NCI-H1417 (cell line): Measurements from ENCODE around the gene MTREX.

Source experiments
- DNase-seq, 3 experiments: peaks; one replicate each; lab custom pipeline; 2025; lab: John Stamatoyannopoulos, UW

Gene MTREX

DNA sequence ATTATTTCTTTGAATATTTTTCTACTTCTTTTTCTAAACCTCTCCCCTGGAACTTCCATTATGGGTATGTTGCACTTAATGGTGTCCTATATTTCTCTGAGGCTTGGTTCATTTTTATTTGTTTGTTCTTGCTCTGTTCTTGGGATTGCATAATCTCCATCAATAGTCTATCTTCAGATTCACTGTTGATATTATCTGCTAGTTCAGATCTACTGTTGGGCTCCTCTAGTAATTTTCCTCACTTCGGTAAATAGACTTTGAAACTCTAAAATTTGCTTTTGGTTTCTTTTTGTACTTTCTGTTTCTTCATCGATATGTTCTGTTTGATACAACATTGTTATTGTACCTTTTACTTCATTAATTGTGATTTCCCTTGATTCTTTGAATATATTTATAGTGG lies 76.3 kb downstream of the MTREX start:
- DNase-seq, result no peak

DNA sequence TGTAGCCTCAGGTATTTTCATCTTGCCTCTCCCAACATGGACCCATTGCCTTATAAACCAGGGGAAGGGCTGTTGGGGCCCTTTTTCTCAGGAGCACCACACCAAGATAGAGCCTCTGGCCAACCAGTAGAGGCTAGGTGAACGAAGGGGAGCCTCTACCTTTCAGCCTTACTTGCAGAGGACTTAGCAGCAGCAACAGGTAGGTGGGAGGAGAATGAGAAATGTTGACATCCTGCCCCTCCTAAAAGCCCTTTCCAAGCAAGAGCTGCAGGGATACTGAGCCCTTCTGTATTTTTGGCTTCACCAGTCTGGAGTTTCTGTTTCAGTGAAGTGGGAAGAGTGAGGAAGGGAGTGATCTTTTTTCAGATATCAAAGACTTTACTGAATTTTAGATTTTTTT lies 77.4 kb downstream of the MTREX start:
- DNase-seq, result no peak

DNA sequence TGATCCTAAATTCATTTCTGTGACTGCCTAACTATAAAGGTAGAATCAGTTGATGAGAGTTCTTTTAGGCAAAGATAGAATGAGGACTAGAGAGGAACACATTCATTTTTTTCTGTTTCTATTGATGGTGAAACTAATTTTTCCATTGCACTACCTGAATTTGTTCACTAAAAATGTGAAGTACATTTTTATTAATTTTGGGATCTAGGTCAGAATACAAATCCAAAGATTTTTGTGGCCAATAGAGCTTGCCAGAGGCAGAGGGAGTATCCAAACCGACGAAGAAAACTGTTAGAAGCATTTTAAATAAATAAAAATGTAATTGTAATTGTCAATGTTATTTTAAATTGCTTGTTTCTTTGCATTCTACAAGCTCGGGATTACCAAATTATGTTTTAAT lies 78.1 kb downstream of the MTREX start:
- no peak for DNase-seq

DNA sequence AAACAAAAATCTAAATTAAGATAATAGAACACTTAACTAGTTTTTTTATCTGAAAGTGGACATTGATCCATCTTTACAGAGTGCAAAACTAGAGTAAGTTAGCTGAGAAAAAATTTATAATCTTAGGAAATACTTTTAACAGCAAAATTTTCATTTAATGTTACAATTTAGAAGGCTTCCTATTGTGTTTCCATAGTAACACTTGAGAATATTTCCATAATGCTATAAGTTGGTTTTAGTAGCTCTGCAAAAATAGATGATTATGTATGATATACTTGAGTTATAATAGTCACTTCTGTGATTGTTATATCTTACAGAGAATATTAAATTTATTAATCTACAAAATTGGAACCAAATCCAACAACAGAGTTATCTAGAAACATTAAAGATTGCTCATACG lies 78.6 kb downstream of the MTREX start:
- DNase-seq, result no peak

DNA sequence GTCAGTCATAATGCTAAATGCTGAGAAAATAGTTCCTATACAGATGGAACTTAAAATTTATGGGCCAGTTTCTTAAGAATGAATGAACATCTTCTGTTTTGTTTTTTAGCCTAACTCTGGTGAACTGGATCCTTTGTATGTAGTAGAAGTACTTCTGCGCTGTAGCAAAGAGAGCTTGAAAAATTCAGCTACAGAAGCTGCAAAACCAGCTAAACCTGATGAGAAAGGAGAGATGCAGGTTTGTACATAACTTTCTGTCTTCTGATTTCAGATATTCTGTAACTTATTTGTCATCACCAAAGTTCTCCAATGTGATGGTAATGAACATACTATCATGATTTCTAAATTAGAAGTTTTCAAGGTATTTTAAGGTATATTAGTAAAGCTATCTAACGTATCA lies 80.1 kb downstream of the MTREX start:
- DNase-seq, result no peak

DNA sequence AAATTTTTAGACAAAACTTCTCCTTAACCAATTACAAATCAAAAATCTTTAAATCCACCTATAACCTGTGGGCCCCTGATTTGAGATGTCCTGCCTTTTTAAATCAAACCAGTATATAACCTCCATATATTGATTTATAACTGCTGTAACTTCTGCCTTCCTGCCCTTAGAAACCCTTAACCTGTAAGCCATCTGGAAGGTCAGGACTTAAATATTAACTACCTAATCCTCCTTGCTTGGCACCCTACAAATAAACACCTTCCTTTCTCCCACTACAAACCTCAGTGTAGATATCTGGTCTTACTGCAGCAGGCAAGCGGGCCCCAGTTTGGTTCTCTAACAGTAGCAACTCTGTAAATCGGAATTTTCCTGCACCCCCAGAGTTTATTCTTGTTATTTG lies 83.9 kb downstream of the MTREX start:
- no peak for DNase-seq

DNA sequence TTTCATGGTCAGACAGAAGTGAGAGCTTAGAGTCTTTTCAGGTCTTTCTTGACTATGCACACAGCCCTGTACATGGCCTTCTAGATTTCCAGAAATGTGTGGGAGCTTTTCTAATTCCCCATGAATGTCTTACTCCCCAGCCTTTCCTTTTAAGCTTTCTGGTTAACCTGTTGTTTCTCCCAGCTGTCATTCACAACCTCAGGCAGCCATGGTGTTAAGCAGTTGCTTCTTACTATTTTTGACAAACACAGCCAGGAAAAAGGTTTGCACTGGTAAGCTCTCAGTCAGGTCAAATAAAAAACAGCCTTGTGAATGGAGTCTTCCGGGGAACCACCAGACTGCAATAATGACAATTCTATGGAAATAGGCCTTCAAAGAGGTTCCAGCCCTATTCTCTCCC lies 84.9 kb downstream of the MTREX start:
- no peak for DNase-seq

DNA sequence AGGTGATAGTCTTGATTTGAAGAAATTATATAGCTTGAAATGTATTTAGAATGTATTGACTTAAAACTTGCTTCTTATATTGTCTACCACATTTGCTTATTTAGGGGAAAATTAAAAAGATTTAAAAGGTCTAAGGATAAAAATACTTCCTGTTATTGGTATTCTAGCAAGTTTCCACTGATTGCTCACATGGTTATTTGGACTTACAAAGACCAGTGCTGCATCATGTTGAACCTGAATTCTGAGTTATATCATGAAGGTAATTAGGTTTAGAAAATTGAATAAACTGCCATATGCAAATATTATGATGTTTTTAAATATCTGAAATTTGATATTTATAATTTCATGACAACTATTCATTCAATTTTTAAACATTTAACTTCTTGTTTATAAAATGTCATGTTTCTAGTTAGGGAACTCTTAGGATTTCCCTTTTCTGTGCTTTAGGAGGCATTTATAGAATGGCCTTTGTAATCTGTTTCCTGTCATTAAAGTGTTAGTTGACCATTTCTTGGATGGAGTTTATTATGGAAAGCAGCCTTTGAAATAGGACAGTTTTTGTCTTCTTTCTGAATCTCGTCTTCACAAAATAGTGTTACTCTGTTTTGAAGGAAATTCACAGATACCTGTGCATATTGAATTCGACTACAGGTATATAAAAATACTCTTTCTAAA lies 85.8 kb downstream of the MTREX start:
- no peak for DNase-seq

DNA sequence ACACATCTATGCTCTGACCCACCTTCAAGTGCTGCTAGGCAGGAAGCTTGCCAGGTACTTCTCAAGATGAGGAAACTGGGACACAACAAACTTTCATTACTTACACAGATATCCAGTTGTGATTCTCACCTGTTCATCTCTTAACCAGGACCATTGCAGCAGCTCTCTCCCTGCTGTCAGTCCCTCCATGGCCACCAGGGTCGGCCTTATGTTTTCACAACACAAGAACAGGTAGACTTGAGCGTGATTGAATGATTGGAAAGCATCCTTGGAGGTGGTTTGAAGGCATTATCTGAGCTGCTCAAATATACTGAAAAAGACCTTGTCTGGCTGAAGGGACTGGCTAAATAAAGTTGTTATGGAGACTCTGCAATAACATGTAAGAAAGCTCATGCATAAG lies 94.4 kb downstream of the MTREX start:
- DNase-seq, result no peak

DNA sequence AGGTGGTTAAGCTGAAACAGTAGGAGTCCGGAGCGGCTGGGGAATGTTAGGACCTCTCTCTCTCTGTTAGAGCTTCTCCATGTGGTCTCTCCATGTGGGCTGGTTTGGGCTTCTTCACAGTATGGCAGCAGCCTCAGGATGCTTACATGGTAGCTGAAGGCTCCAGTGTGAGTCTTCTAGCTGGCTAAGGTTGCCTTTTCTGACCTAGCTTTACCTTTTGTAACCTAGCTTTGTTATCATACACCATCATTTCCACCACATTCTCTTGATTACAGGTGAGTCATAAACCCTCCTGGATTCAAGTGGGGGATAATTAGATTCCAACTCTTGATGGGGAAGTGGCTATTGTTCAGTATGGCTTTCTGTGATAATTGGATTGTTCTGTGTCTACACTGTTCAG lies 98.5 kb downstream of the MTREX start:
- peak in 2 of 3 experiments; percentile 64 to 90 for DNase-seq

DNA sequence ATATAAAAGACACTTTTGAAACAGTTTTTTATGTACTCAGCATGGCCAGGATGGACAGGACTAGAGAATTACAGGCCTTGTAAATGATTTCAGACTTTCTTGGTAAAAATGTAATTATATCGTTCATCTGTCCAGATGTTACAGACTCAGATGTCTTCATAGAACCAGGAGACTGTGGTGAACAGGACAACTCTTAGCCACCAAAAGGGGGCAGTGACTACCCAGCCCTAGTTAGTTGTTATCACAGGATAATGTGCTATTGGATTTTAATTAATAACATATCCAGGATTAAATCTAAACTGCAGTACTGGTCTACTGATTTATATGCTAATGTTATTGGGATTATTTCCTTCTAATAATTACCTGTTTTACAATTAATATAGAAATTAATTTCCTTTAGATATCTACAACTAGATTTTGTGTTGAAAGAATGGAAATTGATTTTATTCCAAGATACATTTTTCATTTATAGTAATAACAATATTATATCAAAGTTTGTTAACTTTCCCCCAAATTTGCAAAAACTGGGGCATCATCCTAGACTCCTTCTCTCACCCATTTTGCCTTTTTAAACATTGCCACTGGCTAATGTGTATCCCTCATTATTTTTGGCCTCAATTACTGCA lies 99.4 kb downstream of the MTREX start:
- peak in 2 of 3 experiments; percentile 13 to 36 for DNase-seq

DNA sequence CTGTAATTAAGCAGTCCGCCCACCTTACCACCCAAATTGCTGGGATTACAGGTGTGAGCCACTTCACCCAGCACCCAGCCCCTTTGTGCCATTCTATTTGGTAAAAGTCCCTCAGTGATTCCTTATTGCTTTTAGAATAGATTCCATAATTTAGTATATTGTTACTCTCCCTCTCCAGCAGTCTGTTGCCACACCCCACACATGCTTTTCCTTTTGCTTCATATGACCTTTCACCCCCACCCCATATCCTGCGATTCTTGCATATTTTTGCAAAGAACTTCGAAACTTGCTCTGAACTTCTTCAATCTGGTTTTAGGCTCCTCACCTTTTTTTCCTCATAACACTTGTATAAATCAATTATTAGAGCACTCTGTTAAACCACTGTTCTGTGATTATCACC lies 100.2 kb downstream of the MTREX start:
- no peak for DNase-seq

DNA sequence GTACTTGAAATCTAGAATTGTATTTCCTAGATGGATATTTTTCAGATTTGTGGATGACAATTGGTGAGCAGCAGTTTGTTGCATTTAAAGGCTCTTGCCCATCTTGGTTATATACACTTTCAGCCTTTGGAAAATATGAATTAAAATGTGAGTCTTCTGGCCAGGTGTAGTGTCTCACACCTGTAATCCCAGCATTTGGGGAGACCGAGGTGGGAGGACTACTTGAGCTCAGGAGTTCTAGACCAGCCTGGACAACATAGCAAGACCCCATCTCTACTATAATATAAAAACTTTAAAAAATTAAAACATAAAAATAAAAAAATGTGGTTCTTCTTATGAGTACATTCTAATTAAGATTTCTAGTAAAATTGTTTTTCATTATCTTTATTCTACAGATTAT lies 102.0 kb downstream of the MTREX start:
- DNase-seq, result no peak

DNA sequence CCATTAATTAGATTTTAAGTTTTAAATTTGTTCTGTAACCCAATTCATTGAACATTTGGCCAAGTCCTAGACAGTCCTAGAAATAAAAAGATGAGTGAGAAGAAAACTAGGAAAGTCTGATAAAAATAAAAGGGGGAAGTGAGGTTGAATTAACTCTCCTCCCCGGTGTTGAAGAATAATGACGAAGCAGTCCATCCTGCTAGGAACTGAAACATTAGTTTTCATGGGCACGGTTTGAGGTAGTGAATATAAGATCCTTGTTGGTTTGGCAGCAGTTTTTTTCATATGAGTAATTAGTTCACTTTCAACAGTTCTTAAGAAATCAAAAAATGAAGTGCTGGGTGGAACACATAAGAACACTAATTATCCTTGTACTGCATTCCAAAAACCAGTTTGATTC lies 103.1 kb downstream of the MTREX start:
- no peak for DNase-seq

DNA sequence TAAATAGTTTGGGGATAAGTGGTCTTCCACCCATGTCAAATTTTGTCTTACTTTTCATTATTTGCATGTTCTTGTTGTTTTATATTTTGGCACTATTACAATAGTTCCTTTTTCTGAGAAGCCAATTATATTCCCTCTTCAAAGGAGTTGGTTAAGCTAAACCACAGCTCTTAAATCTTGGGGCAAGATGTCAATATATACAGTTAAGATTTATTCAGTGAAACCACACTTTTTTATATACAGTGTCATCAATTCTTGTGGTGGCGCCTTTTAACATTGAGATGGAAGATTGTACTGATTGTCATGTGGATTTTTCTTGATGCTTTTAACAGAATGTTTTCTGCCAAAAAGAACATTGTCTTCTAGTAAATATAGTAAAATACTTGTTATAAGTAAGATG lies 104.1 kb downstream of the MTREX start:
- no peak for DNase-seq

DNA sequence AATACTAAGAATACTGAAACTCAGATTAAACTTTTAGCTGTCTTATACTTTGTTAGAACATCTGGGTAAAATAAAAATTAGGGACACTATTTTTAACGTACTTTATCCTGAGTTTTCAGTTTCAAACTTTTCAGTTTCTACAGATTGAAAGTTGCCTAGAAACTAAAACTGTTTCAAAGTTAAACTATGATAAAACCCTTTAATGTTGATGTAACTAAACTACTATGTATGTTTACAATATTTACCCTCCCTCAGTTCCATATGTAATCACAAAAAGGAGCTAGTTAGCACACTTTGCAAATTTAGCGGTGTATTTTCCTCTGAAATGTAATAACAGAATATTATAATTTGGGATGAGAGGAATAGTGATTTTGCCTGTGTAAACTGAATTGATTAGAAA lies 105.9 kb downstream of the MTREX start:
- no peak for DNase-seq

DNA sequence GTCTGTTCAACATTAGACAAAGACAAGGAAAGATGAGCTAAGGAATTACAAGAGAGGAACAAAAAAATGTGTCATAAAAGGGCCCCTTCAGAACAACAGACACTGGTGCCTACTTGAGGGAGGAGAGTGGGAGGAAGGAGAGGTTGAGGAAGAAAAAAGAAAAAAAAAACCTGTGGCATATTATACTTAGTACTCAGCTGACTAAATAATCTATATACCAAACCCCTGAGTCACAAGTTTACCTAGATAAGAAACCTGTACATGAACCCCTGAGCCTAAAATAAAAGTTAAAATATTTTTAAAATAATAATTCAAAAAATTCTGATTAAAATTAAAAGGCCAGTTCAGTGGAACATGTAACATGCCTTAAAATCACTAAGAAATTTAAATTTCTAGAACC lies 107.3 kb downstream of the MTREX start:
- DNase-seq, result no peak

DNA sequence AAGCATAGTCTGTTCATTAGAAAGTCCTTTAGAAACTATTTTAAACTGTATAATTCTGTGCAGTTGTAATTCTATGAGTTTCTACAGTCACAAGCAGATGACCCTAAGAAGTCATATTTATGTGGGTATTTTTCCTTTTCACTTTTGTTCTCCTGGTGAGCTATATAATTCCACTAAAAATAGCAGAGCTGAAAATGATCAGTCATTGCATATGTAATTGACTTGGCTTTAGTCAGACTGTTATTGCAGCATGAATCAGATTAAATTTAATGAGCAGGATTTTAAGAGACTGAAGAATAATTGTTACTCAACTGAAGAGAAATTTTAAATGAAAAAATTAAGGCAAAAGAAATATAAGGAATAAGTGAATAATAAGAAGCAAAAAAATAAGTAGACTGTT lies 108.5 kb downstream of the MTREX start:
- no peak for DNase-seq

DNA sequence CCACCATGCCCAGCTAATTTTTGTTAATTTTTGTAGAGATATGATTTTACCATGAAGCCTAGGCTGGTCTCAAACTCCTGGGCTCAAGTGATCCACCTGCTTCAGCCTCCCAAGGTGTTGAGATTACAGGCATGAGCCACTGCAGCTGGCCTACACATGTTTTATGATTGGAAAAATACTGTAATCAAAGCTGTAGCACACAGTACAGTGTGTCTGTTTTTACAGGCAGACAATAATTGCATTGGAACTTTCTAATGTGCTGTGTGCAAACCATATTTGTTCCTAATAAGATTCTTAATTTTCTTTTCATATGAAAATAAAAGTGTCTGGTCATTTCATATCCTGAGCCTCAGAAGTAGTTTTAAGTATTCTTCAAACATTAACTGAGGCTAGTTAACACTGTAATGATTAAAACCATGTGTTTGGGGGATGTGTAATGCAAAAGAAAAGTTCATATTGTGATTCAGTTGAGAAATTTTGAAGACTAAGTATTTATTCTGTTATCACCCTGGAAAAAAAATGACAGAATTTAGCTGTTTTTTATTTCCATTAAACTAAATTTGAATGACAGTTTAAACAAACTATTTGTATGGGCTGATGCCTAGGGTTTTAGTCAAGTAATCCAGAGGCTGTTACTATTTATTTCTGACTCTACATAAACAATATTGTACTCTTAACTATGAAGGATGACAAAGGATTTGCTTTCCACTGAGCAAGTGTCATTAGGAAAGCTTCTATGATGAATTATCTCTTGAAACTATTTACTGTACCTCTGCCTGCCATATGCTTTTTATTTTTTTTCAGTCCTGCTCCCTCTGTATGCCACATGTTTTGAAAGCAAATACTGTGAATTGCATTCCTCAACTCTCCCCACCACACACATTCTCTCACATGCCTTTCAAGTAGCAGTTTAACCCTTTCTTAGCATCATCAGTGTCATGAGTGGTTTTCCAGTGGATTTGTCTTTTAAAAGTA lies 111.5 kb downstream of the MTREX start:
- no peak for DNase-seq

DNA sequence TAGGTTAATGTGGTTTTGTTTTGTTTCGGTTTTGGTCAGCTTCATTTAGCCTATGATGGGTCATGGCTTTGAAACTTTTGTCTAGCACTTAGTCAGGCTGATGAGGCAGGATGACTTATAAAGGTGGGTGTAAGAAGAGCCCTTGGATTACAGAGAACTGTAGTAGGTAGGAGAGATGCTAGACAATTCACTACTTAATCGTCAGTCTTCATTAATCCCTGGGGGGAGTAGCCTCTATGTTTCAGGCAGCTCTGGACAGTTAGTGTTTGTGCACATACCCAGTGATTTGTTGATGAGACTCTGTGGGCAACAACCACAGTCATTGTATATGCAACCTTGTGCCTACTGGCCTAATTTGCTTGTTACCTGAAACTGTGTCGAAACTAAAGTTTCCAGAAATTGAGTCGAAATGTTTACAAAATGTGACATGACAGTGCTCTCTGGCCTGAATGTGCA lies 113.3 kb downstream of the MTREX start:
- DNase-seq, result no peak

DNA sequence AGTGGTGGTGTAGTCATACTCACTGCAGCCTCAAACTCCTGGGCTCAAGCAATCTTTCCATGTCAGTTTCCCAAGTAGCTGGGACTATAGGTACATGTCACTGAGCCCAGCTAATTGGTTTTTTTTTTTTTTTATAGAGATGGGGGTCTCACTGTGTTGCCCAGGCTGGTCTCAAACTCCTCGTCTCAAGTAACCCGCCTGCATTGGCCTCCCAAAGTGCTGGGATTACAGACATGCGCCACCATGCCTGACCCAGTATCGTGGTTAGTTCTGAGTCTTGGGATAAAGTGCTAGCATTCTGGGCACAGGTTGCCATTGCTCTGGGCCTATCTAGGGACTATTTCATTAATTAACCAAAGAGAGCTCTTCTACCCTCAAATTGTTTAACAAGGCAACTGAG lies 118.7 kb downstream of the MTREX start:
- DNase-seq, result no peak

DNA sequence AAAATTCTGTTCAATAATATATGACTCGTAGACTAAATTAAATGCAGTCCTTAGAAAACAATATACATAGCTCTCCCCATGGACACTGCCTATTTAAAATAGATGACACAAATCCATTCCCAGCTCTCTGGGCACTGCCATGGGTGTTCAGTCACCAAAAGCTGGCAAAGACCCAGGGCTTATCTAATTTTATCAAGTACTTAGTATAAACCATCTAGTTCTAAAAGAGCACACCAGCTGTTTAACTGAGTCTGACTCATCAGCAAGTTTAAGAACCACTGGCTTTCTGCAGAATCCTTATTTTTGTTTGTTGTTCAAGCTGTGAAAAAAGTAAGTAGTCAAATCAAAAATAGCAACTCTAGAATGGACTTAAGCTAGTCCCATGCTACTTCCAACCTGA lies 119.4 kb downstream of the MTREX start:
- DNase-seq, result no peak

DNA sequence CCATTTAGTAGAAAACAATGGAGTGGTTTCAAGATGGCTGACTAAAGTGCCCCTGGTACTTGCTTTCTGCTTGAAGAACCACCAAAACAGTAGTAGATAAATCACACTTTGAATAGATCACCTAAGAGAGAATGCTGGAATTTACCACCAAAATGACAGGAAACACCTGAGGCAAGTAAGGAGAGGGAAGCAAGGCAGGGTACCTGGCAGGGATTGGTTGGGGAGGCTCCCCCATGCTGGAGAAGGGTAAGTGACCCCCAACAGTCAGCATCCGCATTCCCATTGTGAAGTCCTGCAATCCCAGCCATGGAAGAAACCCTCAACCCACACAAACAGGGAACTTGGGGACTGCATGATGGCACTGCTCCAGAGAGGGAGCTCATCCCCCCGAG lies 121.4 kb downstream of the MTREX start:
- DNase-seq, result no peak
